Right atrium auricular region (tissue), 2 donors: Measurements from ENCODE around the gene PIGB. TPM values are rescaled to one million over a fixed set of nuclear protein-coding genes. Genes with fewer than 3 reads are reported as not detected.
A peak's percentile ranks its signal among the peaks of the same experiment; 100 is the strongest.

ENCODE experiments used
- DNase-seq: peaks from one replicate; pipeline ENCODE4 v3.0.0-alpha.2; 2019; ENCODE audit warnings: low spot score
- H3K27ac ChIP-seq, 2 donors: fragments of 200-600 bp; sonication (generic); 1 replicate in 1 of 2; 2 replicates in 1 of 2; pipeline ENCODE4 v1.5.1; 2016 to 2019
- H3K27me3 ChIP-seq, 2 donors: fragments of 200-600 bp; sonication (generic); one replicate each; pipeline versions ENCODE4 v1.5.1 to v1.6.0; 2017 to 2019
- H3K36me3 ChIP-seq: fragments of 200-600 bp; sonication (generic); one replicate; pipeline ENCODE4 v1.5.1; 2016
- H3K4me1 ChIP-seq, 2 donors: fragments of 200-600 bp; sonication (generic); one replicate each; pipeline versions ENCODE4 v1.5.1 to v1.6.0; 2017 to 2019
- H3K4me3 ChIP-seq, 2 donors: fragments of 200-600 bp; sonication (generic); 1 replicate in 1 of 2; 2 replicates in 1 of 2; pipeline ENCODE4 v1.5.1; 2017 to 2019; ENCODE audit warnings: mild to moderate bottlenecking in 1 of 2, moderate library complexity in 1 of 2
- H3K9me3 ChIP-seq, 2 donors: fragments of 200-600 bp; sonication (generic); one replicate each; pipeline ENCODE4 v1.5.1; 2019
- CTCF ChIP-seq, 2 donors: fragments of 200-600 bp; sonication (generic); IDR thresholded peaks; one replicate each; pipeline ENCODE4 v1.5.1; 2019; ENCODE audit warnings: antibody characterized with exemption in 2 of 2
- total RNA-seq, 2 donors: library from RNA; depleted of rRNA; stranded (reverse); fragments of >200 nt; gene quantifications; one replicate each; pipeline ENCODE4 v1.1.0, GENCODE V29; 2016

Gene PIGB
- total RNA-seq, 2 donors from 2014 or later = 3.2 to 3.3 TPM

DNA sequence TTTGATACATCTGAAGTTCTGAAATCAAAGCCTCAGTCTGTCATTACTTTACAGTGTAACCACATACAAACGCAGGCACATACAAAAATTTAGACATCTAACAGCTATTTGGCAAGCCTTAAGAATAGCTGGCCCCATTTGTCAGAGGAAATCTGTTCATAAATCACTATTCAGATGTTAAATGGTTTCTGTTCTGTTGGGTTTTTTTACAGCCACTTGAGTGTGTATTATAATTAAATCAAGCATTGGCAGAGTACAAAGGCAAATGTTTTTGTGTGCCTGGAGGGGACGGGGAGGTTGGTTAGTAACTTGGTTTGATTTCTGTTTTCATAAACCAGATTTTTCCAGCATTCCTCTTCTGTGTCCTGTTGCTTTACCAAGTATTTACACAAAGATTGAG is 24.1 kb downstream of the PIGB start:
- DNase-seq = no peak
- H3K27me3 ChIP-seq = no peaks in the 10 kb centered on the region
- no peak overlapping the region for H3K4me3 ChIP-seq
- no peaks in the 10 kb centered on the region for H3K36me3 ChIP-seq
- TF ChIP-seq CTCF (IDR thresholded peaks at IDR 0.05) = no peak
- H3K9me3 ChIP-seq = no peaks in the 10 kb centered on the region
- H3K27ac ChIP-seq = no peak overlapping the region
- H3K4me1 ChIP-seq = no peaks in the 10 kb centered on the region

- TF ChIP-seq CTCF (IDR thresholded peaks at IDR 0.05) = no peak
- Histone ChIP-seq H3K4me1 (no peaks in the 10 kb centered on the region), H3K27me3 (no peaks in the 10 kb centered on the region), H3K9me3 (no peaks in the 10 kb centered on the region), H3K36me3 (no peaks in the 10 kb centered on the region), H3K4me3 (no peak overlapping the region), H3K27ac (peak overlapping the region in 1 of 2 donors; percentile 62)
- no peak for DNase-seq
Measured at GRCh38 chr15:55344206-55344605, 25.2 kb downstream of the PIGB start.

DNA sequence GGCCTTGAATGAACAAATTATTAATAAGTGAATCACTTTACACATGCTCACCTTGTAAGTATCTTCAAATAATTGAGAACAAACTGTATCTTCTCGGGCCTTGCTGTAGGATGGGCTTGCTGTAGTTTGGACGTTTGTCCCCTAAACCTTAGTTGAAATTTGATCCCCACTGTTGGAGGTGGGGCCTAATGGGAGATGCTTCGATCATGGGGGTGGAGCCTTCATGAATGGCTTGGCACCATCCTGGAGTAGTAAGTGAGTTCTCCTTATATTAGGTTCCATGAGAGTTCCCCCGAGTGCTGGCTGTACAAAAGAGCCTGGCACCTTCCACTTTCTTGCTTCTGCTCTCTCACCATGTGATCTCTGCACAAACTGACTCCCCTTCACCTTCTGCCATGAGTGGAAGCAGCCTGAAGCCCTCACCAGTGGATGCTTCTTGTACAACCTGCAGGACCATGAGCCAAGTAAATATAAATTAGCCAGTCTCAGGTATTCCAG is 29.3 kb downstream of the PIGB start:
- no peaks in the 10 kb centered on the region for H3K27me3 ChIP-seq
- no peaks in the 10 kb centered on the region for H3K4me1 ChIP-seq
- no peaks in the 10 kb centered on the region for H3K9me3 ChIP-seq
- H3K4me3 ChIP-seq = no peak overlapping the region
- DNase-seq = no peak
- no peak for TF ChIP-seq CTCF (IDR thresholded peaks at IDR 0.05)
- no peak overlapping the region for H3K27ac ChIP-seq
- no peaks in the 10 kb centered on the region for H3K36me3 ChIP-seq

DNA sequence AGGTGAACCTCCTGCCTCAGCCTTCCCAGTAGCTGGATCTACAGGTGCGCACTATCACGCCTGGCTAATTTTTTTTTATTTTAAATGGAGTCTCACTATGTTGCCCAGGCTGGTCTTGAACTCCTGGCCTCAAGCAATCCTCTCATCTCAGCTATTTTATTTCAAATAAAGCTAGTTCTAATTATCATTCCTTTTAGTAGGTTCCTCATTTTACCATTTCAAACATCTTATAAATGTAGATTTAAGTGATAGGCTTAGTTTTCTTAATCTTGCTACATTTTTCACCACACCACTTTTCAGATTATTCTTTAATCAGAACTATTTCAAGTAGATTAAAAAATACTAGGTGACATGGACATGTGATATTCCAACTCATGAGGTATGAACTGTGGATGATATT is 30.3 kb downstream of the PIGB start:
- Histone ChIP-seq H3K27me3 (no peaks in the 10 kb centered on the region), H3K9me3 (no peaks in the 10 kb centered on the region), H3K27ac (no peak overlapping the region), H3K4me3 (no peak overlapping the region), H3K36me3 (no peaks in the 10 kb centered on the region), H3K4me1 (no peaks in the 10 kb centered on the region)
- no peak for TF ChIP-seq CTCF (IDR thresholded peaks at IDR 0.05)
- no peak for DNase-seq

GRCh38 chr15:55353025-55353424 is 34.0 kb downstream of the PIGB start:
- no peaks in the 10 kb centered on the region for H3K27me3 ChIP-seq
- no peak for DNase-seq
- no peak for TF ChIP-seq CTCF (IDR thresholded peaks at IDR 0.05)
- no peak overlapping the region for H3K27ac ChIP-seq
- no peaks in the 10 kb centered on the region for H3K4me1 ChIP-seq
- no peaks in the 10 kb centered on the region for H3K36me3 ChIP-seq
- no peak overlapping the region for H3K4me3 ChIP-seq
- no peaks in the 10 kb centered on the region for H3K9me3 ChIP-seq

DNA sequence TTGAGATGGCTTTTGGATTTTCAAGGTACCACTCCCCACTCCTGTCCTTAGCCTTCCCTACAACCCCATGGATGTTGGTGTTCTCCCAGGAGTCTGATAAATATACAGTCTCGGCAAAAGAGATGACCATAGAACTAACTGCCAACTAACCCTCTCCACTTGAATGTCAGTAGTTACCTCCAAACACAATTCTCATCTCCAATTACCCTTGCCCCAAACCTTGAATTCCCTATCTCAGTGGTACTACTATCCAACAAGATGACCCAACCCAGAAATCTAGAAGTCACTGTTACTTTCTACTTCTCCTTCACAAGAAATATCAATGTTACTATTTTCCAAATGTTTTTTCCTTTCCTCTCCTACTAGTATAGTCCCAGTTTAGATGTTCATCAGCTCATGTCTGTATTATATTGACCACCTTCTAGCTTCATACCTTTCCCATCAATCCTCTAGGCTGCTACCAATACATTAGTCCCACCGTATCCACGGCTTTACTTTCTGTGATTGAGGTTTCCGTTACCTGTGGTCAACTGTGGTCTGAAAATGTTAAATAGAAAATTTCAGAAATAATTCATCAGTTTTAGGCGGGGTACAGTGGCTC is 38.1 kb downstream of the PIGB start:
- Histone ChIP-seq H3K27ac (no peak overlapping the region), H3K36me3 (peaks cover 14% of the 10 kb centered on the region), H3K4me3 (no peak overlapping the region), H3K9me3 (no peaks in the 10 kb centered on the region), H3K4me1 (no peaks in the 10 kb centered on the region), H3K27me3 (no peaks in the 10 kb centered on the region)
- DNase-seq = no peak
- TF ChIP-seq CTCF (IDR thresholded peaks at IDR 0.05) = no peak
